MM.1S (cell line): Measurements from ENCODE around the gene RGS6.

Experiments used
- DNase-seq: peaks from one replicate; pipeline ENCODE4 v3.0.0-alpha.2; 2015
- H2AFZ ChIP-seq: fragments of 300-600 bp; sonication (generic); 2 replicates; pipeline ENCODE4 v1.6.0; 2016; ENCODE audit warnings: antibody characterized with exemption, low read length
- H3F3A ChIP-seq: fragments of 300-600 bp; sonication (generic); 2 replicates; pipeline ENCODE4 v1.6.1; 2016; ENCODE audit warnings: mild to moderate bottlenecking, antibody characterized with exemption, low read length, moderate library complexity, mixed read lengths; ENCODE audit not compliant: insufficient read depth
- H3K27ac ChIP-seq: fragments of 300-600 bp; sonication (generic); 2 replicates; pipeline ENCODE4 v1.5.1; 2016; ENCODE audit warnings: mild to moderate bottlenecking, low read length
- H3K27me3 ChIP-seq: fragments of 300-600 bp; sonication (generic); replicated peaks from 2 replicates; pipeline ENCODE4 v1.6.0; 2016; ENCODE audit warnings: low read length; ENCODE audit not compliant: insufficient read depth
- H3K36me3 ChIP-seq: fragments of 300-600 bp; sonication (generic); replicated peaks from 2 replicates; pipeline ENCODE4 v1.6.1; 2016; ENCODE audit warnings: mild to moderate bottlenecking, low read length, mixed read lengths; ENCODE audit not compliant: insufficient read depth
- H3K4me1 ChIP-seq: fragments of 300-600 bp; sonication (generic); 2 replicates; pipeline ENCODE4 v1.6.1; 2016; ENCODE audit warnings: low read length, mixed read lengths
- H3K4me2 ChIP-seq: fragments of 300-600 bp; sonication (generic); 2 replicates; pipeline ENCODE4 v1.6.0; 2016; ENCODE audit warnings: low read depth, low read length
- H3K4me3 ChIP-seq: fragments of 300-600 bp; sonication (generic); 2 replicates; pipeline ENCODE4 v1.5.1; 2016; ENCODE audit warnings: low read length, mixed read lengths
- H3K79me2 ChIP-seq: fragments of 300-600 bp; sonication (generic); 2 replicates; pipeline ENCODE4 v1.6.1; 2016; ENCODE audit warnings: mixed run types, low read length, mixed read lengths
- H3K9ac ChIP-seq: fragments of 300-600 bp; sonication (generic); 2 replicates; pipeline ENCODE4 v1.6.1; 2016; ENCODE audit warnings: low read length, mixed read lengths
- H3K9me2 ChIP-seq: fragments of 300-600 bp; sonication (generic); replicated peaks from 2 replicates; pipeline ENCODE4 v1.6.1; 2016; ENCODE audit warnings: mild to moderate bottlenecking, low read length, mixed read lengths; ENCODE audit not compliant: insufficient read depth
- H3K9me3 ChIP-seq: fragments of 300-600 bp; sonication (generic); replicated peaks from 2 replicates; pipeline ENCODE4 v1.6.1; 2016; ENCODE audit warnings: mild to moderate bottlenecking, low read length, mixed read lengths; ENCODE audit not compliant: insufficient read depth
- H4K20me1 ChIP-seq: fragments of 300-600 bp; sonication (generic); 2 replicates; pipeline ENCODE4 v1.6.1; 2016; ENCODE audit warnings: mild to moderate bottlenecking, low read length, moderate library complexity, mixed read lengths; ENCODE audit not compliant: insufficient read depth
- CTCF ChIP-seq: fragments of 300-600 bp; sonication (generic); IDR thresholded peaks from 2 replicates; pipeline ENCODE4 v1.5.1; 2016; ENCODE audit warnings: antibody characterized with exemption, low read length, mixed read lengths
- EZH2 ChIP-seq: fragments of 300-600 bp; sonication (generic); optimal IDR thresholded peaks from 2 replicates; pipeline ENCODE3; 2017; ENCODE audit warnings: low read depth, mild to moderate bottlenecking, antibody characterized with exemption, low read length, mixed read lengths
- EZH2phosphoT487 ChIP-seq: fragments of 300-600 bp; sonication (generic); IDR thresholded peaks from 2 replicates; pipeline ENCODE4 v1.6.1; 2018; ENCODE audit warnings: antibody characterized with exemption, low read length

RGS6 gene

GRCh38 chr14:72559669-72560255 is 627.5 kb downstream of the RGS6 start:
- Histone ChIP-seq H3K9ac (no peak overlapping the region), H2AFZ (no peak overlapping the region), H3K27me3 (no peaks in the 10 kb centered on the region)

GRCh38 chr14:72560331-72560730 is 628.1 kb downstream of the RGS6 start:
- H3K4me2 ChIP-seq: no peak overlapping the region
- no peak overlapping the region for H3K4me3 ChIP-seq
- H2AFZ ChIP-seq: no peak overlapping the region
- H3K4me1 ChIP-seq: no peaks in the 10 kb centered on the region
- no peaks in the 10 kb centered on the region for H3K27me3 ChIP-seq
- H3K79me2 ChIP-seq: no peaks in the 10 kb centered on the region
- H3K36me3 ChIP-seq: no peaks in the 10 kb centered on the region
- H3K9ac ChIP-seq: no peak overlapping the region
- TF ChIP-seq CTCF (no peak), EZH2 (no peak), EZH2phosphoT487 (no peak)
- no peaks in the 10 kb centered on the region for H3K9me2 ChIP-seq
- no peaks in the 10 kb centered on the region for H4K20me1 ChIP-seq
- H3K9me3 ChIP-seq: no peaks in the 10 kb centered on the region
- no peak for DNase-seq
- H3K27ac ChIP-seq: no peak overlapping the region
- no peaks in the 10 kb centered on the region for H3F3A ChIP-seq

More at GRCh38 chr14:72559669-72560255, 627.5 kb downstream of the RGS6 start:
- Histone ChIP-seq H3K4me3 (no peak overlapping the region), H4K20me1 (no peaks in the 10 kb centered on the region), H3K4me1 (no peaks in the 10 kb centered on the region), H3K79me2 (no peaks in the 10 kb centered on the region), H3K9me2 (no peaks in the 10 kb centered on the region), H3K4me2 (no peak overlapping the region), H3F3A (no peaks in the 10 kb centered on the region), H3K36me3 (no peaks in the 10 kb centered on the region), H3K9me3 (no peaks in the 10 kb centered on the region), H3K27ac (no peak overlapping the region)
- no peak for DNase-seq
- TF ChIP-seq EZH2: no peak
- TF ChIP-seq EZH2phosphoT487: no peak
- TF ChIP-seq CTCF: no peak

GRCh38 chr14:72560889-72561493 is 628.8 kb downstream of the RGS6 start:
- H3K9ac ChIP-seq: no peak overlapping the region
- no peaks in the 10 kb centered on the region for H3K4me1 ChIP-seq
- no peaks in the 10 kb centered on the region for H3K36me3 ChIP-seq
- H3F3A ChIP-seq: no peaks in the 10 kb centered on the region
- H3K27ac ChIP-seq: no peak overlapping the region
- no peaks in the 10 kb centered on the region for H3K27me3 ChIP-seq
- no peak overlapping the region for H2AFZ ChIP-seq
- H3K9me2 ChIP-seq: no peaks in the 10 kb centered on the region
- no peaks in the 10 kb centered on the region for H4K20me1 ChIP-seq
- TF ChIP-seq CTCF (no peak), EZH2 (no peak), EZH2phosphoT487 (no peak)
- H3K4me2 ChIP-seq: no peak overlapping the region
- DNase-seq: no peak
- no peaks in the 10 kb centered on the region for H3K79me2 ChIP-seq
- no peaks in the 10 kb centered on the region for H3K9me3 ChIP-seq
- no peak overlapping the region for H3K4me3 ChIP-seq
